H9 (cell line): Measurements from ENCODE around the gene DYNLRB2. TPM values are rescaled to one million over a fixed set of nuclear protein-coding genes. Genes with fewer than 3 reads are reported as not detected.

Experiments
- DNase-seq: peaks from one replicate; pipeline ENCODE4 v3.0.0-alpha.2; 2017
- H2AFZ ChIP-seq: one replicate; pipeline ENCODE4 v1.6.1; 2013; ENCODE audit warnings: mild to moderate bottlenecking, low read length, control low read depth, moderate library complexity
- H2AK5ac ChIP-seq: 2 replicates; pipeline ENCODE4 v1.6.1; 2013; ENCODE audit warnings: low read length, control low read depth, mixed read lengths; ENCODE audit not compliant: insufficient read length
- H2BK120ac ChIP-seq: one replicate; pipeline ENCODE4 v1.6.1; 2013; ENCODE audit warnings: low read depth, mild to moderate bottlenecking, low read length, control low read depth, inconsistent platforms; ENCODE audit not compliant: poor library complexity, severe bottlenecking
- H2BK12ac ChIP-seq: 2 replicates; pipeline ENCODE4 v1.6.1; 2013; ENCODE audit warnings: low read length, control low read depth, mixed read lengths, low read depth; ENCODE audit not compliant: insufficient read length
- H2BK15ac ChIP-seq: 2 replicates; pipeline ENCODE4 v1.6.1; 2013; ENCODE audit warnings: low read depth, low read length, control low read depth
- H2BK20ac ChIP-seq: one replicate; pipeline ENCODE4 v1.6.1; 2013; ENCODE audit warnings: low read depth, mild to moderate bottlenecking, low read length, control low read depth, inconsistent platforms; ENCODE audit not compliant: poor library complexity, severe bottlenecking
- H2BK5ac ChIP-seq: 2 replicates; pipeline ENCODE4 v1.6.1; 2013; ENCODE audit warnings: low read length, control low read depth, mixed read lengths; ENCODE audit not compliant: insufficient read length
- H3K14ac ChIP-seq: 2 replicates; pipeline ENCODE4 v1.6.1; 2013; ENCODE audit warnings: low read length, control low read depth; ENCODE audit not compliant: insufficient read depth
- H3K18ac ChIP-seq: 2 replicates; pipeline ENCODE4 v1.6.1; 2013; ENCODE audit warnings: low read depth, mild to moderate bottlenecking, mixed read lengths, low read length, control low read depth; ENCODE audit not compliant: insufficient read length
- H3K23ac ChIP-seq: 2 replicates; pipeline ENCODE4 v1.6.1; 2013; ENCODE audit warnings: low read length, control low read depth, mixed read lengths, low read depth; ENCODE audit not compliant: insufficient read length
- H3K23me2 ChIP-seq: 2 replicates; pipeline ENCODE4 v1.6.1; 2013; ENCODE audit warnings: low read depth, mild to moderate bottlenecking, mixed read lengths, low read length, control low read depth; ENCODE audit not compliant: insufficient read length, poor library complexity, severe bottlenecking
- H3K27ac ChIP-seq: 2 replicates; pipeline ENCODE4 v1.5.1; 2013; ENCODE audit warnings: low read length, control low read depth, mixed read lengths, low read depth; ENCODE audit not compliant: insufficient read length
- H3K27me3 ChIP-seq: 2 replicates; pipeline ENCODE4 v1.6.1; 2013; ENCODE audit warnings: low read length, control low read depth, inconsistent platforms; ENCODE audit not compliant: insufficient read depth
- H3K4ac ChIP-seq: 2 replicates; pipeline ENCODE4 v1.6.1; 2013; ENCODE audit warnings: low read depth, mild to moderate bottlenecking, control low read depth, inconsistent platforms, low read length, moderate library complexity
- H3K4me1 ChIP-seq: 2 replicates; pipeline ENCODE4 v1.6.1; 2013; ENCODE audit warnings: low read length, control low read depth, inconsistent platforms; ENCODE audit not compliant: insufficient read depth
- H3K4me2 ChIP-seq: 2 replicates; pipeline ENCODE4 v1.6.1; 2013; ENCODE audit warnings: low read length, control low read depth, mixed read lengths; ENCODE audit not compliant: insufficient read length, insufficient read depth
- H3K56ac ChIP-seq: 2 replicates; pipeline ENCODE4 v1.6.1; 2013; ENCODE audit warnings: low read depth, mild to moderate bottlenecking, mixed read lengths, low read length, control low read depth; ENCODE audit not compliant: insufficient read length
- H3K79me1 ChIP-seq: 2 replicates; pipeline ENCODE4 v1.6.1; 2013; ENCODE audit warnings: low read depth, mild to moderate bottlenecking, moderate library complexity, low read length, control low read depth, inconsistent platforms; ENCODE audit not compliant: insufficient read depth, poor library complexity, severe bottlenecking
- H3K79me2 ChIP-seq: 2 replicates; pipeline ENCODE4 v1.6.1; 2013; ENCODE audit warnings: low read length, control low read depth, inconsistent platforms; ENCODE audit not compliant: insufficient read depth
- H3K9ac ChIP-seq: 2 replicates; pipeline ENCODE4 v1.6.1; 2013; ENCODE audit warnings: low read length, control low read depth, mixed read lengths; ENCODE audit not compliant: insufficient read length; ENCODE audit errors: extremely low read depth
- H3K9me3 ChIP-seq: one replicate; pipeline ENCODE4 v1.6.1; 2013; ENCODE audit warnings: low read depth, low read length, inconsistent platforms; ENCODE audit not compliant: control insufficient read depth
- H3T11ph ChIP-seq: one replicate; pipeline ENCODE4 v1.6.1; 2013; ENCODE audit warnings: mild to moderate bottlenecking, low read length, control low read depth, inconsistent platforms
- H4K20me1 ChIP-seq: one replicate; pipeline ENCODE4 v1.6.1; 2013; ENCODE audit not compliant: control insufficient read depth, insufficient read length, insufficient read depth
- H4K5ac ChIP-seq: 2 replicates; pipeline ENCODE4 v1.6.1; 2013; ENCODE audit warnings: low read depth, mild to moderate bottlenecking, mixed read lengths, low read length, control low read depth; ENCODE audit not compliant: insufficient read length
- H4K8ac ChIP-seq: replicated peaks from 2 replicates; pipeline ENCODE4 v1.6.1; 2013; ENCODE audit warnings: low read length, control low read depth, mixed read lengths, low read depth; ENCODE audit not compliant: insufficient read length
- H4K91ac ChIP-seq: 2 replicates; pipeline ENCODE4 v1.6.1; 2013; ENCODE audit warnings: low read depth, mild to moderate bottlenecking, moderate library complexity, mixed read lengths, low read length, control low read depth; ENCODE audit not compliant: insufficient read length
- H3K27ac Mint-ChIP-seq, 3 experiments: 2 replicates in 2 of 3; 3 replicates in 1 of 3; pipeline ENCODE4 v1.8.0; 2020 to 2021; ENCODE audit warnings: mixed read lengths in 3 of 3, mild to moderate bottlenecking in 1 of 3, moderate library complexity in 1 of 3
- H3K27me3 Mint-ChIP-seq: 2 replicates; pipeline ENCODE4 v1.8.0; 2021; ENCODE audit warnings: low read depth, mild to moderate bottlenecking, moderate library complexity, mixed read lengths
- H3K36me3 Mint-ChIP-seq, 3 experiments: 2 replicates in 2 of 3; 3 replicates in 1 of 3; pipeline ENCODE4 v1.8.0; 2020 to 2021; ENCODE audit warnings: low read depth in 3 of 3, mixed read lengths in 3 of 3; ENCODE audit not compliant: insufficient read depth in 1 of 3
- H3K4me1 Mint-ChIP-seq, 2 experiments: 2 replicates each; pipeline ENCODE4 v1.8.0; 2020; ENCODE audit warnings: mixed read lengths in 2 of 2
- H3K4me3 Mint-ChIP-seq, 2 experiments: 2 replicates in 1 of 2; 3 replicates in 1 of 2; pipeline ENCODE4 v1.8.0; 2020 to 2021; ENCODE audit warnings: mild to moderate bottlenecking in 2 of 2, mixed read lengths in 2 of 2, moderate library complexity in 1 of 2
- H3K9me3 Mint-ChIP-seq, 2 experiments: 2 replicates in 1 of 2; 3 replicates in 1 of 2; pipeline ENCODE4 v1.8.0; 2020; ENCODE audit warnings: mild to moderate bottlenecking in 2 of 2, mixed read lengths in 2 of 2, moderate library complexity in 1 of 2
- CTCF ChIP-seq: fragments of 200-600 bp; sonication (generic); conservative IDR thresholded peaks from 3 replicates; pipeline ENCODE4 v1.8.0; 2021; ENCODE audit warnings: antibody characterized with exemption, mild to moderate bottlenecking
- WGBS: extraction: QIAGEN DNeasy Blood & Tissue Kit; methylation state at CpG from one replicate; pipeline ENCODE4 v1.1.7; 2013; ENCODE audit warnings: missing lambda C conversion rate, low lambda C conversion rate, mixed read lengths; ENCODE audit not compliant: insufficient read length; ENCODE audit errors: extremely low coverage; 5-methylcytosine and 5-hydroxymethylcytosine counted together
- total RNA-seq: library from RNA; stranded (reverse); gene quantifications from 2 replicates; pipeline ENCODE4 v1.2.1, GENCODE V29; 2021

The DYNLRB2 gene
- total RNA-seq, 1 experiment from 2014 or later: not detected

DNA sequence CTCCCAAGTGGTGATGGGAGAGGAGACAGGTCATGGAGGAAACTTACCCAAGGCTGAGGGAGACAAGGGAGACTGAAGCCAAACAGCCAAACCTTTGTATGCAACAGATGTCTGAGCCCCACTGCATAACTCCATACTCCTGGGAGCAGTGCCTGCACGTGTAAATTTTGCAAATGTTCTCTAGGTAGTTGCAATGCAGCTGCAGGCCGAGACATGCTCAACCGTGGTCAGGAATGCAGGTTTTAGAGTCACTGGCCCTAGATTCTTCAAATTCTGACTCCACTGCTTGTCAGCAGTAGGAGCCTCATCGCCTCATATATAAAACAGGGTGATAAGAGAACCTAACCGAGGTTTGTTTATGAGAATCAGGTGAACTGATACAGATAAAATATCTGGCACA, 11.5 kb downstream of the DYNLRB2 start:
- Mint-ChIP-seq H3K9me3 (no peaks in the 10 kb centered on the region), H3K27me3 (peaks cover 11% of the 10 kb centered on the region), H3K4me3 (no peak overlapping the region), H3K36me3 (no peaks in the 10 kb centered on the region), H3K27ac (no peak overlapping the region), H3K4me1 (no peaks in the 10 kb centered on the region)
- Histone ChIP-seq H2BK15ac (no peak overlapping the region), H3K27me3 (no peaks in the 10 kb centered on the region), H3K4ac (no peak overlapping the region), H3K23me2 (no peaks in the 10 kb centered on the region), H3K4me2 (no peak overlapping the region), H3K18ac (no peak overlapping the region), H4K91ac (no peak overlapping the region), H4K8ac (no peak overlapping the region), H3K9ac (no peak overlapping the region), H2BK12ac (no peak overlapping the region), H3K56ac (no peak overlapping the region), H3K23ac (no peak overlapping the region), H4K5ac (no peak overlapping the region), H3K79me2 (no peaks in the 10 kb centered on the region), H3K9me3 (no peaks in the 10 kb centered on the region), H2AK5ac (no peak overlapping the region), H3K14ac (no peak overlapping the region), H2BK120ac (no peak overlapping the region), H2BK5ac (no peak overlapping the region), H2AFZ (no peak overlapping the region), H3K27ac (no peak overlapping the region), H2BK20ac (no peak overlapping the region), H3K4me1 (no peaks in the 10 kb centered on the region; the same call in 1 of the 2 replicates), H3T11ph (no peak overlapping the region), H4K20me1 (no peaks in the 10 kb centered on the region), H3K79me1 (no peaks in the 10 kb centered on the region)
- no peak for DNase-seq
- no CpG with 5 or more reads among the region's 5 CpGs for WGBS
- TF ChIP-seq CTCF: no peak
